ENCODE data around the gene CACNA1H.

GRCh38 chr16:1204933-1205332, 52.0 kb downstream of the CACNA1H start:
- TF ChIP-seq, protein P1, sequence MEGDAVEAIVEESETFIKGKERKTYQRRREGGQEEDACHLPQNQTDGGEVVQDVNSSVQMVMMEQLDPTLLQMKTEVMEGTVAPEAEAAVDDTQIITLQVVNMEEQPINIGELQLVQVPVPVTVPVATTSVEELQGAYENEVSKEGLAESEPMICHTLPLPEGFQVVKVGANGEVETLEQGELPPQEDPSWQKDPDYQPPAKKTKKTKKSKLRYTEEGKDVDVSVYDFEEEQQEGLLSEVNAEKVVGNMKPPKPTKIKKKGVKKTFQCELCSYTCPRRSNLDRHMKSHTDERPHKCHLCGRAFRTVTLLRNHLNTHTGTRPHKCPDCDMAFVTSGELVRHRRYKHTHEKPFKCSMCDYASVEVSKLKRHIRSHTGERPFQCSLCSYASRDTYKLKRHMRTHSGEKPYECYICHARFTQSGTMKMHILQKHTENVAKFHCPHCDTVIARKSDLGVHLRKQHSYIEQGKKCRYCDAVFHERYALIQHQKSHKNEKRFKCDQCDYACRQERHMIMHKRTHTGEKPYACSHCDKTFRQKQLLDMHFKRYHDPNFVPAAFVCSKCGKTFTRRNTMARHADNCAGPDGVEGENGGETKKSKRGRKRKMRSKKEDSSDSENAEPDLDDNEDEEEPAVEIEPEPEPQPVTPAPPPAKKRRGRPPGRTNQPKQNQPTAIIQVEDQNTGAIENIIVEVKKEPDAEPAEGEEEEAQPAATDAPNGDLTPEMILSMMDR (IDR thresholded peaks at IDR 0.05): no peak
- TF ChIP-seq POLR2A (IDR thresholded peaks at IDR 0.05): no peak

All from heart left ventricle (tissue), 13 donors.